Heart left ventricle (tissue), 13 donors: ENCODE results near the gene SGSH.

Source experiments
- POLR2A ChIP-seq, 2 donors: fragments of 450-650 bp; IDR thresholded peaks; one replicate each; pipeline ENCODE4 v1.6.1; 2017; ENCODE audit warnings: antibody characterized with exemption in 2 of 2, mild to moderate bottlenecking in 2 of 2, moderate library complexity in 2 of 2
- TF ChIP-seq, protein P1 (sequence below), 12 donors: fragments of 200-600 bp; sonication (generic) in 4 of 12; IDR thresholded peaks; one replicate each; pipeline versions ENCODE4 v1.5.0 to v1.8.0; 2018 to 2022; ENCODE audit warnings: antibody characterized with exemption in 12 of 12, mild to moderate bottlenecking in 5 of 12
- donor health status: ischemic (EF 13 %, LVEDD 7.1; RV severe dilation, severe dysfunction).
- donor health status: DM: no; HTN: yes; CAD: no.
- donor health status: DM: no; HTN: no; CAD: no.
- donor health status: ischemic (EF 25% LVEDD 6.9; RV normal size, moderate dysfunction).
- donor health status: ischemic (EF 25% LVEDD 5.7; RV mildly dilated, moderate dysfunction).
- donor health status: ischemic (EF 35%, LVEDD 5.7; RV mildly dilated, moderate dysfunction).
- donor health status: nonischemic (EF 11% LVEDD 7.7; RV severe dilation, severe dysfunction).
- donor health status: DM: yes; HTN: yes; CAD: no.
- donor health status: PGD.
- donor health status: ischemic (EF 29% LVEDD 5.4; RV normal size, mild dysfunction).
- donor health status: nonischemic (EF 23%, LVEDD 6.1; RV moderate dilation, normal function).

DNA sequence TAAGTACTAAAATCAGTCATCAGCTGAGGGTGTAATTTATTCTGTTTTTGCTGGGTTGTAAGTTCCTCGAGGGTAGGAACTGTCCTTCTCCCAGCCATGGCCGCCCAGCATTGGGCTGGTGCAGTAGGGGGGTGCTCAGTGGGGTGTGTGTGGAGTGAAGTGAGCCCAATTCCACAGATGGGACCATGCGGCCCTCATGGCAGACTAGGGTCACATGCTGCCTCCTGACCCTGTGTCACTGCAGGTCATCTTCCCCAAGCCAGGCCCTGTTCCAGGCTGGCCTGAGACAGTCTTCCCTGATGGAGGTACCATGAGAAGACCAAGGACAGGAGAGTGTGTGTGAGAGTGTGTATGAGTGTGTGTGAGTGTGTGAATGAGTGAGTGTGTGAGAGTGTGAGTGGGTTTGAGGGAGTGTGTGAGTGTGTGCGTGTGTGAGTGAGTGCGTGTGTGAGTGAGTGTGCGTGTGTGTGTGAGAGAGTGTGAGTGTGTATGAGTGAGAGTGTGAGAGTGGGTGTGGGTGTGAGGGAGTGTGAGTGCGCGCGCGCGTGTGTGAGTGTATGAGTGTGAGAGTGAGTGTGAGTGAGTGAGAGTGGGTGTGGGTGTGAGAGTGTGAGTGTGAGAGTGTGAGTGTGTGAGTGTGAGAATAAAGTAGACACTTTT, 3.8 kb upstream of the SGSH start:
- TF ChIP-seq, protein P1, sequence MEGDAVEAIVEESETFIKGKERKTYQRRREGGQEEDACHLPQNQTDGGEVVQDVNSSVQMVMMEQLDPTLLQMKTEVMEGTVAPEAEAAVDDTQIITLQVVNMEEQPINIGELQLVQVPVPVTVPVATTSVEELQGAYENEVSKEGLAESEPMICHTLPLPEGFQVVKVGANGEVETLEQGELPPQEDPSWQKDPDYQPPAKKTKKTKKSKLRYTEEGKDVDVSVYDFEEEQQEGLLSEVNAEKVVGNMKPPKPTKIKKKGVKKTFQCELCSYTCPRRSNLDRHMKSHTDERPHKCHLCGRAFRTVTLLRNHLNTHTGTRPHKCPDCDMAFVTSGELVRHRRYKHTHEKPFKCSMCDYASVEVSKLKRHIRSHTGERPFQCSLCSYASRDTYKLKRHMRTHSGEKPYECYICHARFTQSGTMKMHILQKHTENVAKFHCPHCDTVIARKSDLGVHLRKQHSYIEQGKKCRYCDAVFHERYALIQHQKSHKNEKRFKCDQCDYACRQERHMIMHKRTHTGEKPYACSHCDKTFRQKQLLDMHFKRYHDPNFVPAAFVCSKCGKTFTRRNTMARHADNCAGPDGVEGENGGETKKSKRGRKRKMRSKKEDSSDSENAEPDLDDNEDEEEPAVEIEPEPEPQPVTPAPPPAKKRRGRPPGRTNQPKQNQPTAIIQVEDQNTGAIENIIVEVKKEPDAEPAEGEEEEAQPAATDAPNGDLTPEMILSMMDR (IDR thresholded peaks at IDR 0.05) = no peak
- no peak for TF ChIP-seq POLR2A (IDR thresholded peaks at IDR 0.05)
